HG03469 (cell line): ENCODE results near the gene TTC23.

ENCODE experiments used
- ATAC-seq: cut with Tn5 transposase; IDR thresholded peaks from one replicate; pipeline ENCODE4 v1.9.1; 2021; ENCODE audit warnings: mild to moderate bottlenecking, moderate library complexity, moderate number of reproducible peaks; ENCODE audit not compliant: unreplicated experiment

The TTC23 gene

GRCh38 chr15:99142562-99142961, 106.8 kb downstream of the TTC23 start:
- no peak for ATAC-seq

GRCh38 chr15:99141943-99142342, 107.4 kb downstream of the TTC23 start:
- ATAC-seq: no peak

GRCh38 chr15:99140590-99140989, 108.8 kb downstream of the TTC23 start:
- no peak for ATAC-seq

- ATAC-seq: no peak
These were observed 110.1 kb downstream of the TTC23 start for GRCh38 chr15:99139276-99139675.

- no peak for ATAC-seq
These were observed 110.8 kb downstream of the TTC23 start for GRCh38 chr15:99138491-99138982.

- ATAC-seq: no peak
These were observed 111.5 kb downstream of the TTC23 start for GRCh38 chr15:99137877-99138276.

GRCh38 chr15:99137111-99137546, 112.3 kb downstream of the TTC23 start:
- no peak for ATAC-seq

GRCh38 chr15:99135194-99135593, 114.2 kb downstream of the TTC23 start:
- peak; percentile 84 for ATAC-seq

- no peak for ATAC-seq
These were observed 115.0 kb downstream of the TTC23 start for GRCh38 chr15:99134317-99134821.

GRCh38 chr15:99132634-99133287, 116.6 kb downstream of the TTC23 start:
- ATAC-seq: no peak

- no peak for ATAC-seq
These were observed 117.3 kb downstream of the TTC23 start for GRCh38 chr15:99132122-99132521.

- ATAC-seq: no peak
These were observed 117.8 kb downstream of the TTC23 start for GRCh38 chr15:99131441-99132023.

GRCh38 chr15:99130765-99131440, 118.5 kb downstream of the TTC23 start:
- no peak for ATAC-seq

GRCh38 chr15:99130314-99130713, 119.1 kb downstream of the TTC23 start:
- ATAC-seq: no peak

- ATAC-seq: no peak
These were observed 119.7 kb downstream of the TTC23 start for GRCh38 chr15:99129644-99130043.

GRCh38 chr15:99128411-99128810, 121.0 kb downstream of the TTC23 start:
- no peak for ATAC-seq

- ATAC-seq: no peak
These were observed 121.6 kb downstream of the TTC23 start for GRCh38 chr15:99127773-99128172.

- ATAC-seq: no peak
These were observed 122.5 kb downstream of the TTC23 start for GRCh38 chr15:99126930-99127329.

- no peak for ATAC-seq
These were observed 123.2 kb downstream of the TTC23 start for GRCh38 chr15:99126131-99126588.

GRCh38 chr15:99125061-99125891, 124.1 kb downstream of the TTC23 start:
- ATAC-seq: no peak

- ATAC-seq: no peak
These were observed 124.7 kb downstream of the TTC23 start for GRCh38 chr15:99124641-99125040.
